SK-N-DZ (cell line): ENCODE results near the gene PNLDC1.
"Not testable (repeated sequence)": the region's sequence is repeated elsewhere in the genome, so short reads cannot be mapped to it uniquely, and the experiment has no call there.

Source experiments
- DNase-seq: peaks from one replicate; pipeline ENCODE4 v3.0.0-alpha.2; 2015; ENCODE audit warnings: low spot score

PNLDC1 gene

DNA sequence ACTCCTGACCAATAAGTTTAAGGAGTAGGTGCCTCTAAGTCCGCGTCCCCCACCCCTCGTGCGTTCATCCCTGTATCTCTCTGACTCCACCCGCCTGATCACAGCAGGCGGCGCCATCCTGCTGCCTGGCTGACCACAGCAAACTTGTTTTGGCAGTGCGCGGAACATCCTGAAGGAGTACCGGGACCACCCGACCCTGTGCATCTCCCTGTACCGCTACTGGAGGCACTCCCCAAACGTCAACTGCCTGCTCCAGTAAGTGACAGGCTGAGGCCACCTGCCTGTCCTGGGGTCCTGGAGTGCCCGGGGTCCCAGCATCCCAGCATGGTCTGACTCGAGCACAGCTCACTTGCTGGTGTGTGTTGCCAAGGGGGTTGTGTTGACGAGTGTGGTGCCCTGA is 19.0 kb downstream of the PNLDC1 start:
- no peak for DNase-seq

DNA sequence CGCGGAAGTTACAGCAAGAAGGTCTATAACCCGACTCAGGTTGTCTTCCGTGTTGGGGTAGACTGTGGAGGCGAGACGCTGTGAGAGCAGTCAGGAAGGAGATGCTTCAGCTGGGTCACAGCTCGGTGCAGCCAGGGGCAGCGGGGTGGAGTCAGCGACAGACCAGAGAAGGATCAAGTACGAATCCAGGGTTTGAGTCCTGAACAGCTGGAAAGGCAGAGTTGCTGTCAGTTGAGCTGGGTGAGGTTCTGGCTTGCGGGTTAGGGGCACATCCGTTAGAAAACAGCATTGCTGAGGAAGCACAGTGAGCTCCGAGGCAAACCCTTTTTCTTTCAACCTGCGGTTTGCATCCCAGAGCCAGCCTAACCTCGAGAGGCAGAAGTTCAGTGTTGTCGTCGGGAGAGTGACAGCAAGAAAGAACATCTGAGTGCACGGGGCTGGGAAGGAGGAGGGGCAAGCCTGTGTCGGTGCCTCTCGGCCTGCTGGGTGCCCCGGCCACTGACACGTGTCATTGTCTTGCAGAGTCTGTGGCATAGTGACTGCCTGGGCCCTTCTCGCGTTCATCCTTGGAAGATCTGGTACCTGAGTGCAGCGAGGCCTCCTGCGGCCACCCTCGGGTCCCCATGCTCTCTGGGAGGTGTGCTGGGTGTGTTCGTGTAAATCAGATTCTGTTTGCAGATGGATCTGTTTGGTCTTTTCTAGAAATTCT is 20.0 kb downstream of the PNLDC1 start:
- peak; percentile 32 for DNase-seq

DNA sequence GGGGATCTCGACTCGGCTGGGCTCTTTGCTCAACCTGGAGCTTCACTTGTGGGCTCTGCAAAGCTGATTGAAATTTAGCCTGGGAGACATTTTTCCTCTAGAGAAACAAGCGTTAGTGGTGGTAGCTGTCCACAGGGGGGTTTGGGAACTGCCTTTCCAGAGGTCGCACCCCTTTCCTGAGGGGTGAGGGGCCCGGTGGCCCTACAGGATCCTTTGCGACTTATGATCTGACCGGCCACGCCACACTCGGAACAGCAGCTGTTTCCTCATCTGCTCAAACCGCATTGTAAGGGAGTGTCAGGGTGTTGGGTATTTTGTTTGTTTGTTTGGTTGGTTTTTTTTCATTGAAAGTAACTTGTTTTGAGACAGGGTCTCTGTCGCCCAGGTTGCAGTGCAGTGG is 21.0 kb downstream of the PNLDC1 start:
- no peak for DNase-seq

DNA sequence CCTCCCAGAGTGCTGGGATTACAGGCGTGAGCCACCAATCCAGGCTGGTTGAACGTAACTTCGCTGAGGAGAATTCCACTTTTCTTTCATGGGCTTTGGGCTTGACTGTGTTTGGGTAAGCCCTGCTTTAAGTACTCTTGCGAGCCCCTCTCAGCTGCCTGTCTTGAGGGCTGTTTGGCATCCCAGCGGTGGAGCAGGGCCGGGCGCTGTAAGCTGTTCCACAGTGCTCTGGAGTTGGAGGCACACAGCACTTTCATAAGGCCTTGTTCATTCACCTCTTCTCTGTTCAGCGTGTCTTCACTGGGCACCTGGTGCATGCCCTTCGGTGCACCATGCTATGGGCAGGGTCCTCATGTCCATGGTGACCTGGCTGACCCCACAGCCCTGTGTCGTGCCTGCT is 21.6 kb downstream of the PNLDC1 start:
- DNase-seq = no peak

DNA sequence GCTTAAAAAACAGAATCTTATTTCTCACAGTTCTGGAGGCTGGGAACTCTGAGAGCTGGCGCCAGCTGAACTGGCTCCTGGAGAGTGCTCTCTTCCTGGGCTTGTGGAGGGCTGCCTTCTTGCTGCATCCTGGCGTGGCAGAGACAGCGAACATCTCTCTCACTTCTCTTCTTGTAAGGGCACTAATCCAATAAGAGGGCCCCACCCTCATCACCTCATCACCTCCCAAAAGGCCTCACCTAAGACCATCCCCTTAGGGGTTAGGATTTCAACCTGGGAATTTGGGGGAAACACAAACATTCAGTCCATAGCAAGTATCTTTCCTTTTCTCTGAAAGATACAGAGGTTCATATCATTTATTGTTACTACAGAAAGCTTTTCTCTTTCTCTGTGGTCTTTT is 23.9 kb downstream of the PNLDC1 start:
- DNase-seq = no peak

DNA sequence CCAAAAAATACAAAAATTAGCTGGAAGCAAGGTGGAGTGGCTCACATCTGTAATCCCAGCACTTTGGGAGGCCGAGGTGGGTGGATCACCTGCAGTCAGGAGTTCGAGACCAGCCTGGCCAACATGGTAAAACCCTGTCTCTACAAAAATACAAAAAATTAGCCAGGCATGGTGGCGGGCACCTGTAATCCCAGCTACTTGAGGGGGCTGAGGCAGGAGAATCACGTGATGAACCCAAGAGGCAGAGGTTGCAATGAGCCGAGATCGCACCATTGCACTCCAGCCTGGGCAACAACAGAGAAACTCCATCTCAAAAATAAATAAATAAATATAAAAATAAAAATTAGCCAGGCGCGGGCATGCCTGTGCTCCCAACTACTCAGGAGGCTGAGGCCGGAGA is 24.6 kb downstream of the PNLDC1 start:
- DNase-seq = not testable (repeated sequence)

DNA sequence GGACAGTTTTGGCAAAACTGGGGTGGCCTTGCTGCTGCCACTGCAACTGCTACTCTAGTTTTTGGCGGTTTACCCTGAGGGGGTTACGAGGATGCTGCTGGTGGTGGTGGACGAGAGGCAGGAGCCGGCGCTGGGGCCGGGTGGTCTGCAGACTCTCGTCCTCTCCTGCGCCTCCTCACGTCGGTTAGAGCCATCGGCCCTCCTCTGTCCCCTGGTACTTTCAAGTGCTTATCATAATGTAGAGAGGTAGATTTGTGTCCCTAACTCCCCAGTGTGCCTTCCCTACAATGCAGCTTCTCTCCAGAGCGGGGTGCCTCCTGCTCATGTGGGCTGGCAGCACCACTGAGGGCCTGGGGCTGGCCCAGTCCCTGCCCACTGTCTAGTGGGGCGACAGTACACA is 25.9 kb downstream of the PNLDC1 start:
- no peak for DNase-seq

DNA sequence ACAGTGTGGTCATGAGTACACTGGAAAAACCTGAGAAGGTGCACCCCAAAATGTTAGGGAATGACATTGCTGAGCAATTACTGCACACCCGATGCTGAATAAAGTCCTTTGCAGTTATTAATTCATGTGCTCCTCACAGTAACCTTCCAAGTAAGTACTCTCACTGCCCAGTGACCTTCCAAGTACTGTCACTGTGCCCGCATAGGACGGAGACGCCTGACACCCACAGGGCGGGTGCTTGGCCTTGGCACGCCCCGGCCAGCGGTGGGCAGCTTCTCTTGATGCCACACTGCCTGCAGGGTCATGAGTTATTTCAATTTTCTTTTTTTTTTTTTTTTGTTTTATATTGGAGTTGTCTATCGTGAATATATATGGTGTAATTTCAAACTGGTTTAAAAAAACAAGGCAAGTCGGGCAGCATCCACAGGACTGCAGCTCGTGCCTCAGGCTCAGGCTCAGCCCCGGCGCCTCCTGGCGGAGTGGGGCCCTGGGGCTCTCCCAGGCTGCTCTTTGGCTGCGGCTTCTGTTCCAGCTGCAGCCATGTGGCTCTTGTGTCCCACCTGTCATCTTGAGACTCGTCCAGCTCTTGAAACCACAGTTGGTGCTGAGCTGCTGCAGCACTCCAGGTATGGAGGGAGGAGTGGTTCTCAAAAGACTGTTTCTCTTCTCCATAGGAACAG is 27.0 kb downstream of the PNLDC1 start:
- peak; percentile 20 for DNase-seq

DNA sequence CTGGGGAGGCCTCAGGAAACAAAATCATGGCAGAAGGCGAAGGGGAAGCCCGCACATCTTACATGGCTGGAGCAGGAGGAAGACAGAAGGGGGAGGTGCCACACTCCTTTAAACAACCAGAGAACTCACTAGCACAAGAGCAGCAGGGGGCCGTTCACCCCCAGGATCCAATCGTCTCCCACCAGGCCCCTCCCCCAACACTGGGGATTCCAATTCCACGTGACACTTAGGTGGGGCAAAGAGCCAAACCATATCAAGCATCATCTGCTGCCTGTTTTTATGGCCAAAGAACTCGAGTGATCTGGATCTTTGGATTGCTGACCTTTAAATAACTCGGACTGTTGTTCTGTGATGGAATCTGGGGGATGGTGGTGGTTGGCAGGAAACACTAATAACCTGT is 28.0 kb downstream of the PNLDC1 start:
- no peak for DNase-seq

DNA sequence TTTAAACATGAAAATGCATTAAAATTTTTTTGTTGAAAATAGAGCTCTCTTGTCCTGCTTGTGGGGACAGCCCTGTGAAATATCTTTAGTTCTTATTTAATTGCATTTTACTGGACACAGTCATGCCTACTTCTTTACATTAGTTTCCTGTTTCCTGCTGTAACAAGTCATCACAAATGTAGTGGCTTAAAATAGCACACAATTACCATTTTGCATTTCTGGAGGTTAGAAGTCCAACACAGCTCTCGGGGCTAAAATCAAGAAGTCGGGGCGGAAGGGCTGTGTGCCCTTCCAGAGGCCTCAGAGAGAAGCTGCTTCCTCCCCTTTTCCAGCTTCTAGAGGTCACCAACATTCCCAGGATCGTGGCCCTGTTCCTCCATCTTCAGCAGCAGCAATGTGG is 29.4 kb downstream of the PNLDC1 start:
- DNase-seq = no peak

DNA sequence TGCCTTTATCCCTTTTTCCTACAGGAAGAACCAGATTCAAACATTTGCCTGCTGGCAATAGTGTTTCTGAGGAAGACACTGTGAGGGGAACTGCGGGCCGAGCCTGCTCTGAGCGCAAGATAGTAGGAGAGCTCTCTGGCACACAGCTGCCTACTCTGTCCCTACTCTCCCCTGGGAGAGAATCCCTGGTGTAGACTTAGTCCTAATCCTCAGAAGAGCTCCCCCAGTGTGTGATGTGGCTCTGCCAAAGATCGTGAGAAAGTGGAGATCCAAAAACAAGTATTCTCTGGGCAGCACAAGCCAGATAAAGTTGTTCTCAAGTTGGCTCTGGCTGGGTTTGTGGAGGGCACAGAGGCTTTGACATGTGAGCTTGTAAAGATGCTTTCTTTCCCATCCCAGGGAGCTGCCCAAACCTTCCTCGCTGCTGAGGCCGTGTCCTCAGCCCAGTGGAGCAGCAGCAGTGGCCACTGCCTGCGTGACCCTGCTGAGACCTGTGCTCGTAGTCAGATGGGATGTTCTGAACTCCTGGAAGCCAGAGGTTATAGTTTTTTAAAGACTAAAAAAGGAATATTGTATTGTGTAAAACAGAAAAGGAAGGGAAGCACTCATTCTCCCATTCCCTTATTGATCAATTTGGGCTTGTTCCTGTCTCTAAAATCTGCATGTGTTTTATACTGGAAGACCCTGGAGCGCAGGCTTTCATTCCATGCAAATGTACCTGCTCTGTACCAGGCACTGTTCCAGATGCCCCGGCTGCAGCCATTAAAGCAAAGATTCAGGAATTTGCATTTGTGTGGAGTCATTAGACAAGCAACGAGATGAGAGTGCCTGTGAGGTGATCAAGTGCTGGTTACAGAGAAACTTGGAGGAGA is 30.7 kb downstream of the PNLDC1 start:
- DNase-seq = no peak

DNA sequence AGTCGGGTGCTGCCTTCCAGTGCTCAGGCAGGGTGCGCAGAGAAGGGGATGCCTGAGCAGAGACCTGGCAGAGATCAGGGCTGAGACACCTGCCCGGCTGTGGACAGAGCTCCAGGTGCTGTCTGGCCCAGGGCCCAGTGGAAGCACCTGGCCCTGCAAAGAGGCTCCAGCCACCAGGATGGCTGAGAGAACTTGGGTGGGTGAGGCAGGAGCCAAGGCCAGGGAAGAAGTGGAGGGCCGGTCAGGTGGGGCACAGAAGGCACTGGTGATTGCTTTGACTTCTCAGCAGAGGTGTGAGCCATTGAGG is 31.2 kb downstream of the PNLDC1 start:
- DNase-seq = no peak

DNA sequence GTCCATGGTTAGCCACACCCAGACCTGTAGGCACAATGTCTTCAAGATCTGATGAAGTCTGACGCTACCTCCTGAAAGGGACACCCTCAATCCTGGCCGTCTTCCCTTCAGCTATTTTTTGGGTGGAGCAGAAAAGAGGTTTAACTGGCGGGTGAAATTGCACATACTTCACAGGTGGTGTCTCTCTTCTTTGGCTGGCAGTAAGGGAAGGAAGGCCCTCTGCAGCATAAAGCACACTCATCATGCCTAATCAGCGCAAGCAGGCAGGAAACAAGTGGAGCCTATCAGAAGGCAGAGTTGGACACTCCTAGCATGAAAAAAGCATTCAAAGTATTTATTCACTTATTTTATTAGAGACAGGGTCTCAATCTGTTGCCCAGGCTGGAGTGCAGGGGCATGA is 32.9 kb downstream of the PNLDC1 start:
- no peak for DNase-seq

DNA sequence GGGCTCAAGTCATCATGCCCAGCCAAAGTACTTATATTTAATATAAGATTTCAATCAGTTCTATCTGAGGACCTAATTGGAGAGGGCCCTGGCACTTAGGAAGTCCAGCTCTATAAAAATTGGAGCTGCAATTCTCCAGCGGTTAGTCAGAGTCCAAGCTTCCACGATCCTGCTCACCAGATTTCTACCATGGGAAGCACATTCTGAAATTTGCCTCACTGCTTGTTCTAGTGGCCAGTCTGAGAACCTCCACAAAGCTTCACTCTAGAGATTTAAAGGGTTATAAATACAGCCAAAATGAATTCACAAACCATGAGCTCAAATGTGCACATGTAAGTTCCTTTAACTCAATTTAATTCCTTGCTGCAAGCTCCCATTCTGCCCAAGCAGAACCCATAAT is 33.5 kb downstream of the PNLDC1 start:
- DNase-seq = no peak

DNA sequence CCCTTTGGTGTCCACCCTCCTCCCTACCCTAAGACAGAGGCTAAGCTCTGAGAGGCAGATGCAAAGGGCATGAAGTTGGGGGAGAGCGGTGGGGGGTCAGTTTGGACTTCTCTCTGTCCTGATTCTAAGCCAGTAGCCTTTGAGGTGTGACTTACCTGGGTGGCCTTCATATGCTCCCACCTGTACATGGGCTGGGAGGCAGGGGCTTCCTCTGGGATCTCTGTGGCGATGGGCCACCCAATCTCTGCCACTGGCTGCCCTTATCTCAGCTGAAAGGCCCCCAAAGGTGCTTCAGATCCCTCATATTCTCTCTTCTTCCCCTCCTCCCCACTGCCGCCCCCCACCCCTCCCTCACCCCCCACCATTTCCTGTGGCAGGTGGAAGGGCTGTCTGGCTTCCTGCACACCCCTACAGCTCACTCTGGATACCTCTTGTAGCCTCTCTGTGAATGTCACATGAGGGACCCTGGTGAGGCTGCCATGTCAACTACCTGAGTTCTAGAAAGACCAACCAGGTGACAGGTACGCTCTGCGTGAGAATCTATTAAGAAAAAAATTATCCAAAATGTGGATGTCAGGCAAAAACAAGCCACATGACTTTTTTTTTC is 34.0 kb downstream of the PNLDC1 start:
- DNase-seq = no peak

DNA sequence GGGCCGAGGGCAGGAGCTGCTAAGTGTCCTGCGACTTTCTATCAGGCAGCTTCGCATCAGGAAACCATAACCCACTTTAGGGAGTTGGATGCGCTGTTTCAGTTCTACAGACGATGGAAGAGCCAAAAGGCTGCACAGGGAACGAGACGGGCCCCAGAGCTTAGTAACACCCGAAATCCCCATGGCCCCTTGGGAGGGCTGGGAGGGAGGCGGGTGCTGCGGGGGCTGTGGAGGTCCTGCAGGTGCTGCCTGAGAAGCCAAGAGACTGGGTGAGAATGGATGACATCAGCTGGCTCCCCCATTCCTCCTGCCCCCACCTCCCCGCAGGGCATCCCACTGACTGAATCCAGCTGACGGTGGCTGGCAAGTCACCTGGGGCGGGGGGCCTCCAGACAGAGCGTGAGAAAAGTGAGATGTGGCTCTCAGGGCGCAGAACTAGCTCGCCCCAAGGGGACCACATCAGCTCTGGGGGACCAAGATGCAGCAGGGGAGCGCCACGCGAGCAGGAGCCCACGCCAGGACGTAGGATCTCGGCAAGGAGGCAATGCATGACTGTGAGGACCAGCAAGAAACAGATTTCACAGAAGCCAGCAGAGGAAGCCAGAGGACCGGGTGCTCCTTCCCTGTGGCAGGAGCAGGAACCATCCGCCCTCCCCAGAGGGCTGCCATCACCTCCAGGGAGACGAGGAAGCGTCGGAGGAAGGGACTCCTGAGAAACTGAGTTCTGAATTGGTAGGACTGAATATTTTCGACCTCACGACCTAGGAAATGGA is 36.8 kb downstream of the PNLDC1 start:
- DNase-seq = no peak

DNA sequence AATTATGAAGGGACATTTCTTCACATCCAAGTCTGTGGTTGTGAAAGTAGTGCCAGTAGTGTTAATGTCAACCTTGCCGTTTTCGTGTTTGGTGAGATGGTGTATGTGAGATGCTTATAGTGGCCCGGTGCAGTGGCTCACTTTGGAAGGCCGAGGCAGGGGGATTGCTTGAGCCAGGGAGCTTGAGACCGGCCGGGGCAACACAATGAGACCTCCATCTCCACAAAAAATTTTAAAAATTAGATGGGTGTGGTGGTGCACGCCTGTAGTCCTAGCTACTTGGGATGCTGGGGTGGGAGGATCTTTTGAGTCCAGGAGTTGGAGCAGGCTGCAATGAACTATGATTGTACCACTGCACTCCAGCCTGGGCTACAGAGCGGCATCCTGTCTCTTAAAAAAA is 37.4 kb downstream of the PNLDC1 start:
- no peak for DNase-seq

DNA sequence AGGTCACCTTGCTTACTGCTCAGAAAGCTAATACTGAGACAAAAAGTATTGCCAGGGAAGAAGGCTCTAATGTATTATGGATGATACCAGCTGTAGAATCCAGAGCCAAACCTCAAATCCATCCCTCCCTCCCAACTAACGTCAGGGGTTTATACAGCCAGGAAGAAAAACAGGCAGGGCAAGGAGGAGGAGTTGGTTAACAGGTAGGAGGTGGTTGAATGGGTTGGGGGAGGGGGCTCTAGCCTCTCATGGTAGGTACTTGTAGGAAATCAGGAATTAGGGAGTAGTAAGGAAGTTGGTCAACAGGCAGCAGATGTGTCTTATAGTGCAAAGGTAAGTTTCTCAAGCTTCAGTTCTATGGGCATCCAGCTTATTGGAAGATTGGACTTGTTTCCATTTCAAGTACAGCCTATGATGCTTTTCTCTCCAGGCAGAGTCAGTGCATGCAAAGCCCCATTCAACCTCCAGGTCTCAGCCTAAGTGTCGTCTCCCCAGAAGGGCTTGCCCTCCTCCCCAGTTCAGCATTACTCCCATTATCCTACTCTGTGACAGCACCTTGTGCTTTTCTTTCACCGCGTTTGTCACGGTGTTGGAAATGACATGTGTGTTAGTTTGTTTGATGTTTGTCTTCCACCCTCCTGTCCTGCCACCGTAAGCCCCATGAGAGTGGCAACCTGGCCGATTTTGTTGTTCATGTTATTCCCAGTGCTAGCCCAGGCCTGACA is 38.1 kb downstream of the PNLDC1 start:
- no peak for DNase-seq

DNA sequence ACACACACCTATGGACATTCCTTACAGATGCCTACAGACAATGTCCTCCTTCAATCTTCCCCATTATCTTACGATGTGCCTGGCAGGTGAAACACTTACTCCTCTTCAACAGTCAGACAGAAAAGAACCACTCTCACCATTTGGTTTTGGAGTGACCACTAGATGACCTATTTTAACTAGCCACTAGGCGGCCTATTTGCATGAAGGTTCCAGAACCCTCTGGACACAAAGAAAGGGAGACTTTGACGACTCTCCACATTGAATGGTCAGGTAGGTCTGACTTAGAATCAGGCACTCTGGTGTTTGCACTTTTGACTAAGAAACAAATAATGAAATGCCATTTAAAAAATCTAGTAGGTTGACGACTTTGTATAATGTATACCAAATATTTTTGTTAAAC is 42.0 kb downstream of the PNLDC1 start:
- no peak for DNase-seq

DNA sequence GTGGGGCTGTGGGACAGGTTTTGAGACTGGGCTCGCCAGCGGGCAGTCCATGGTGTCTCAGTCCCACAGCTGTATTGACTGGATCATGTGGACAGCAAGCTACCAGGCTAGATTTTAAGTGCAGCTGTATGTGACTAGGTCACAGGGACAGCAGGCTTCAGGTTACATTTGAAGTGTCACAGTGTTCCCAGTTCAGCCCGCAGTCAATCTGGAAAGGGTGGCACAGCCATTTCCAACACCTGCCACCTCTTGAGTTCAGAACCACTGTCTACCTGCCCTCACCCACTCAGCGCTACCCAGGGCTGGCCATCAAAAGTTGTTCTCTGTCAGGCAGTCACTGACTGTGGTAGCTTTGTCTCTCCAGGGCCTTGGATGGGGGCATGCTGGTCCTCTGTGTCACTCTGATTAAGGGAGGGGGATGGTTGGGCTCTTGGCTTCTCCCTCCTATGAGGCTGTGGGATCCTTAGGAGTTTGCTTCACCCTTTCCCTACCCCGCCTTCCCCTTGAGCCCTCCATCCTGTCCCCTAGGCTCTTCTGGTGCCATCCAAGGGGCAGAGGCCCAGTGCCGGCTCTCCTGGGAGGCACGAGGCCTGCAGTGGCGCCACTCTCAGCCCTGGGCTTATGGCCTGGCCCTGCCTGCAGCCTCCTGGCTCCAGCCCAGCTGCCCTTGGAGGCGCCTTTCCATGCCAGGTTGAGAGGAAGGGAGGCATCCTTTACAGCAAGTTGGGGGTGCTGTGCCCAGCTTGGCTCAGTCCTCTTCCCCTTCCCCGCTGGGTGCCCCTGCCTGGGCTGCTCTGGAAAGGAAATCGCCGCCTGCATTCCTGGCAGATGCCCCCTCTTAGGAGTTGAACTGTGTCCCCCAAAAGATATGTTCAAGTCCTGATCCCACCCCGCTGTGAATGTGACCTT is 44.9 kb downstream of the PNLDC1 start:
- DNase-seq = no peak
